DOHH2 (cell line): ENCODE data around the gene PRKCE.

Experiments used
- H3F3A ChIP-seq: fragments of 200-600 bp; sonication (generic), shearing (Covaris generic); 2 replicates; pipeline ENCODE4 v1.6.0; 2016; ENCODE audit warnings: antibody characterized with exemption, mild to moderate bottlenecking; ENCODE audit not compliant: control insufficient read depth, insufficient read depth
- H3K27ac ChIP-seq: fragments of 200-600 bp; sonication (generic); 2 replicates; pipeline ENCODE4 v1.5.1; 2014; ENCODE audit warnings: low read depth, mild to moderate bottlenecking, low read length, moderate library complexity
- H3K27me3 ChIP-seq: fragments of 200-600 bp; sonication (generic); 2 replicates; pipeline ENCODE4 v1.6.1; 2014; ENCODE audit warnings: mild to moderate bottlenecking, low read length, mixed read lengths; ENCODE audit not compliant: control insufficient read depth
- H3K36me3 ChIP-seq: fragments of 200-600 bp; sonication (generic); 2 replicates; pipeline ENCODE4 v1.6.1; 2014; ENCODE audit warnings: mild to moderate bottlenecking, low read length, moderate library complexity, mixed read lengths; ENCODE audit not compliant: control insufficient read depth
- H3K4me1 ChIP-seq: fragments of 200-600 bp; sonication (generic); 2 replicates; pipeline ENCODE4 v1.6.1; 2014; ENCODE audit warnings: mild to moderate bottlenecking, low read length, mixed read lengths; ENCODE audit not compliant: control insufficient read depth
- H3K4me2 ChIP-seq: fragments of 200-600 bp; sonication (generic); 2 replicates; pipeline ENCODE4 v1.6.0; 2014; ENCODE audit warnings: mild to moderate bottlenecking, low read length, moderate library complexity
- H3K4me3 ChIP-seq: fragments of 200-600 bp; sonication (generic); 2 replicates; pipeline ENCODE4 v1.5.1; 2014; ENCODE audit warnings: mild to moderate bottlenecking, low read length, mixed read lengths
- H3K79me2 ChIP-seq: fragments of 200-600 bp; sonication (generic); 2 replicates; pipeline ENCODE4 v1.6.1; 2014; ENCODE audit warnings: mild to moderate bottlenecking, low read length, mixed read lengths; ENCODE audit not compliant: control insufficient read depth
- H3K9me2 ChIP-seq: fragments of 200-600 bp; sonication (generic); replicated peaks from 2 replicates; pipeline ENCODE4 v1.6.1; 2014; ENCODE audit warnings: mild to moderate bottlenecking, low read length, mixed read lengths; ENCODE audit not compliant: control insufficient read depth
- H3K9me3 ChIP-seq: fragments of 200-600 bp; sonication (generic); 2 replicates; pipeline ENCODE4 v1.6.1; 2014; ENCODE audit warnings: antibody characterized with exemption, low read length, mixed read lengths; ENCODE audit not compliant: control insufficient read depth, insufficient read depth
- H4K20me1 ChIP-seq: fragments of 200-600 bp; sonication (generic); 2 replicates; pipeline ENCODE4 v1.6.0; 2014; ENCODE audit warnings: low read depth, mild to moderate bottlenecking, antibody characterized with exemption, low read length, moderate library complexity; ENCODE audit not compliant: control insufficient read depth, insufficient read depth
- EZH2phosphoT487 ChIP-seq: fragments of 200-600 bp; sonication (generic); IDR thresholded peaks from 2 replicates; pipeline ENCODE4 v1.6.1; 2017; ENCODE audit warnings: borderline replicate concordance, mild to moderate bottlenecking, antibody characterized with exemption, low read length, moderate library complexity, mixed read lengths
- TF ChIP-seq, protein P1 (sequence below): fragments of 200-600 bp; sonication (generic); IDR thresholded peaks from one replicate; pipeline ENCODE4 v1.5.1; 2014; ENCODE audit warnings: antibody characterized with exemption, mild to moderate bottlenecking, low read depth, low read length; ENCODE audit not compliant: poor library complexity, severe bottlenecking

PRKCE gene

GRCh38 chr2:46145840-46146239 is 494.4 kb downstream of the PRKCE start:
- Histone ChIP-seq H3K9me3 (no peaks in the 10 kb centered on the region), H3K79me2 (no peaks in the 10 kb centered on the region), H3K4me3 (no peak overlapping the region), H3K4me1 (no peaks in the 10 kb centered on the region), H3K9me2 (no peaks in the 10 kb centered on the region), H3K4me2 (no peak overlapping the region), H3F3A (no peaks in the 10 kb centered on the region), H4K20me1 (no peaks in the 10 kb centered on the region), H3K36me3 (no peaks in the 10 kb centered on the region), H3K27ac (no peak overlapping the region), H3K27me3 (no peaks in the 10 kb centered on the region)
- TF ChIP-seq EZH2phosphoT487, result no peak
- TF ChIP-seq, protein P1, sequence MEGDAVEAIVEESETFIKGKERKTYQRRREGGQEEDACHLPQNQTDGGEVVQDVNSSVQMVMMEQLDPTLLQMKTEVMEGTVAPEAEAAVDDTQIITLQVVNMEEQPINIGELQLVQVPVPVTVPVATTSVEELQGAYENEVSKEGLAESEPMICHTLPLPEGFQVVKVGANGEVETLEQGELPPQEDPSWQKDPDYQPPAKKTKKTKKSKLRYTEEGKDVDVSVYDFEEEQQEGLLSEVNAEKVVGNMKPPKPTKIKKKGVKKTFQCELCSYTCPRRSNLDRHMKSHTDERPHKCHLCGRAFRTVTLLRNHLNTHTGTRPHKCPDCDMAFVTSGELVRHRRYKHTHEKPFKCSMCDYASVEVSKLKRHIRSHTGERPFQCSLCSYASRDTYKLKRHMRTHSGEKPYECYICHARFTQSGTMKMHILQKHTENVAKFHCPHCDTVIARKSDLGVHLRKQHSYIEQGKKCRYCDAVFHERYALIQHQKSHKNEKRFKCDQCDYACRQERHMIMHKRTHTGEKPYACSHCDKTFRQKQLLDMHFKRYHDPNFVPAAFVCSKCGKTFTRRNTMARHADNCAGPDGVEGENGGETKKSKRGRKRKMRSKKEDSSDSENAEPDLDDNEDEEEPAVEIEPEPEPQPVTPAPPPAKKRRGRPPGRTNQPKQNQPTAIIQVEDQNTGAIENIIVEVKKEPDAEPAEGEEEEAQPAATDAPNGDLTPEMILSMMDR, result no peak

GRCh38 chr2:46146866-46147502 is 495.5 kb downstream of the PRKCE start:
- H3K27ac ChIP-seq, result no peak overlapping the region

DNA sequence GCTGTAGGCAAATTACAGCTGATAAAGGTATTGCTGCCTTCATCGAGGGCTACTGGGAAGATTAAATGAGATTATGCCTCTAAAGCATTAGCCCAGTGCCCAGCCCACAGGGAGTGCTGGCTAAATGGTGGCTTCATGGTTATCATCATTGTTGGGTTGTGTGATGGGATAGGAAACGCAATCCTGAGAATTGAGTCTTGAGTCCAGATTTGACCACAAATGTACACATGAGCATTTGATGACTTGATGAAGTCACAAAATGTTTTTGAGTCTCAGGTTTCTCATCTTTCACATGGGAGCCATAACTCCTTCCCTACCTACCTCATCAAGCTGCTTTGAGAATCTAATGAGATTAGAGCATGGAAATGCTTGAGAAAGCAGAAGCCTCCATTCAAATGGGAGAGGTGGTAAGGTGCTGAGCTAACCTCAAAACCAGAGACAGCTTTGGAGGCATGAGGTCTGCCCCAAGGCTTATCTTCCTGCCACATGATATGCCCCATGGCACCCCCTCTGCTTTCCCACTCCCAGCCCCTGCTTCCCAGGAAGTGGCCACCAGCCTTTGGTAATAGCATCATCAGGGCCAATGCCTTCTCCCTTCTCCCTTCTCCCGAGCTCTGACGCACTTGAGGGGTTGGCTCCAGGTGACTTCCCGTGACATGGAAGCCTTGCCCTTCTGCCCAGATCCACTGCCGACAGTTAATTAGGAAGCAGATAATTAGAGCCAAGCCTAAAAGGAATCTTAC is 496.3 kb downstream of the PRKCE start:
- Histone ChIP-seq H3K4me2 (no peak overlapping the region), H3K4me1 (no peaks in the 10 kb centered on the region), H3K79me2 (no peaks in the 10 kb centered on the region), H4K20me1 (no peaks in the 10 kb centered on the region), H3K9me2 (no peaks in the 10 kb centered on the region), H3K4me3 (no peak overlapping the region), H3K36me3 (no peaks in the 10 kb centered on the region), H3F3A (no peaks in the 10 kb centered on the region), H3K9me3 (no peaks in the 10 kb centered on the region), H3K27ac (no peak overlapping the region), H3K27me3 (no peaks in the 10 kb centered on the region)
- TF ChIP-seq, protein P1, result no peak
- TF ChIP-seq EZH2phosphoT487, result no peak

More at GRCh38 chr2:46146866-46147502, 495.5 kb downstream of the PRKCE start:
- Histone ChIP-seq H4K20me1 (no peaks in the 10 kb centered on the region), H3K4me2 (no peak overlapping the region), H3K36me3 (no peaks in the 10 kb centered on the region), H3K4me1 (no peaks in the 10 kb centered on the region), H3K9me3 (no peaks in the 10 kb centered on the region), H3K9me2 (no peaks in the 10 kb centered on the region), H3K27me3 (no peaks in the 10 kb centered on the region), H3F3A (no peaks in the 10 kb centered on the region), H3K4me3 (no peak overlapping the region), H3K79me2 (no peaks in the 10 kb centered on the region)
- TF ChIP-seq, protein P1, result no peak
- no peak for TF ChIP-seq EZH2phosphoT487
